LHCN-M2 (cell line): ENCODE measurements around the gene SEPTIN8. TPM values are rescaled to one million over a fixed set of nuclear protein-coding genes. Genes with fewer than 3 reads are reported as not detected.
A peak's percentile ranks its signal among the peaks of the same experiment; 100 is the strongest.

ENCODE experiments used
- DNase-seq: peaks from one replicate; pipeline ENCODE4 v3.0.0-alpha.2; 2012; ENCODE audit warnings: low read depth
- total RNA-seq: library from RNA; depleted of rRNA; stranded (reverse); fragments of >200 nt; gene quantifications from 2 replicates; pipeline ENCODE4 v1.2.3, GENCODE V29; 2014; rRNA removed

The SEPTIN8 gene
- total RNA-seq, 1 experiment from 2014 or later = 26.2 TPM

DNA sequence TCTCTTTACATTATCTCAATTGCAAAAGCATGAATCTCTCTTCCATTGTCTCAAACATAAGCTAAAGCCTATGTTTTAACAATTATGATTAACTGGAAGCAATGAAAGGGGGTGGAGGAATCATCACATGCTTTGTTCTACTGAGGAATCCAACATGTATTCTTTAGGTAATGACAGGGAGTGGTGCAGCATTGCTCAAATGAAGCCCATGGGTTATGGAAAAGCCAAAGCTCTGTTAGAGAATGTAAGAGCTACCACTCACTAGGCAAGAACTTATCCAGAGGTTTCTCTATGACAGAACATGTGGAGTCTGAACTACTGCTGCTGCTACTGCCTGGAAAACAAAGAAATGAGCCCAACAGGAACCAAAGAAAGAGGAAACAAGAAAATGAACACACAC, 68.4 kb downstream of the SEPTIN8 start:
- DNase-seq = no peak

DNA sequence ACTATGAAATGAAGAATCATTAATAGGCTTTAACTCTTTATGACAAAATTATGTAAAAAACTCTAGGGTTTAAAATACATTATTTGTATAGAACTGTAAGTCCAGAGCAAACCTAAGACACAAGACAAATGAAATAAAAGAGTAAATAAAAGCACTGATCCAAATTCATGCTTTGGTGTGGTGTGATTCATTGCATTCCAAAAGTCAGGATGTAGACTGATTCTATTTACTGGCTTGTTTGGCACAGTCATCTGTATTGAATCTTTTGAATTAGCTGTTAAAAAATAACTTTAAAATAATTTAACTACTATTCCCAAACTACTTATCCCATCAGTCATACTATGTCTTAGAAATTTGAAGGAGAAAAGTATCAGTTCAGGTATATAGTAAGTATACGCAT, 72.2 kb downstream of the SEPTIN8 start:
- DNase-seq = peak; percentile 35

Other genes starting within 250 kb of the SEPTIN8 start
- gene IL5, start 233.7 kb downstream of the SEPTIN8 start, total RNA-seq = not detected in 2 replicates
- 21.9 and 27.0 TPM in 2 replicates for gene RAD50, start 220.3 kb downstream of the SEPTIN8 start, total RNA-seq
- not detected in 2 replicates for gene IL13, start 119.1 kb downstream of the SEPTIN8 start, total RNA-seq
- gene IL4, start 103.2 kb downstream of the SEPTIN8 start, total RNA-seq = not detected in 2 replicates
- gene KIF3A, start 39.7 kb downstream of the SEPTIN8 start, total RNA-seq = 4.8 and 7.2 TPM in 2 replicates
- 0.06 TPM in 1 of 2 replicates, not detected in the other for gene CCNI2, start 29.8 kb downstream of the SEPTIN8 start, total RNA-seq
- not detected in 2 replicates for gene SOWAHA, start 36.1 kb upstream of the SEPTIN8 start, total RNA-seq
- gene SHROOM1, start 53.4 kb upstream of the SEPTIN8 start, total RNA-seq = 13.3 and 13.4 TPM in 2 replicates
- gene GDF9, start 89.2 kb upstream of the SEPTIN8 start, total RNA-seq = 0.32 TPM in 1 of 2 replicates, not detected in the other
- gene UQCRQ, start 89.4 kb upstream of the SEPTIN8 start, total RNA-seq = 125 and 144 TPM in 2 replicates
- 0.17 and 0.77 TPM in 2 replicates for gene LEAP2, start 96.4 kb upstream of the SEPTIN8 start, total RNA-seq
- 47.4 and 59.1 TPM in 2 replicates for gene AFF4, start 186.4 kb upstream of the SEPTIN8 start, total RNA-seq
- gene ZCCHC10, start 249.3 kb upstream of the SEPTIN8 start, total RNA-seq = 12.2 and 70.3 TPM in 2 replicates